Thymus (tissue), 11 donors: ENCODE measurements around the gene EPHA6. TPM values are rescaled to one million over a fixed set of nuclear protein-coding genes. Genes with fewer than 3 reads are reported as not detected.

Experiments used
- DNase-seq, 9 donors: peaks; one replicate each; pipeline ENCODE4 v3.0.0-alpha.2; 2013; ENCODE audit warnings: low spot score in 9 of 9, low read depth in 6 of 9, missing footprints in 1 of 9
- H3K27ac ChIP-seq, 2 donors: one replicate each; pipeline ENCODE4 v1.5.1; 2013; ENCODE audit warnings: control low read depth in 1 of 2, low read depth in 1 of 2, low read length in 1 of 2, mild to moderate bottlenecking in 1 of 2, moderate library complexity in 1 of 2
- H3K27me3 ChIP-seq, 2 donors: one replicate each; pipeline ENCODE4 v1.5.1; 2013; ENCODE audit warnings: low read length in 1 of 2; ENCODE audit not compliant: control insufficient read depth in 2 of 2, insufficient read depth in 1 of 2
- H3K36me3 ChIP-seq, 2 donors: one replicate each; pipeline ENCODE4 v1.5.1; 2013; ENCODE audit warnings: low read length in 1 of 2, mild to moderate bottlenecking in 1 of 2, moderate library complexity in 1 of 2; ENCODE audit not compliant: control insufficient read depth in 2 of 2, insufficient read depth in 2 of 2
- H3K4me1 ChIP-seq, 2 donors: one replicate each; pipeline ENCODE4 v1.5.1; 2013; ENCODE audit warnings: low read length in 2 of 2; ENCODE audit not compliant: control insufficient read depth in 2 of 2, insufficient read depth in 2 of 2
- H3K4me3 ChIP-seq, 2 donors: one replicate each; pipeline ENCODE4 v1.5.1; 2013; ENCODE audit warnings: low read length in 2 of 2, control low read depth in 1 of 2, mild to moderate bottlenecking in 1 of 2
- H3K9me3 ChIP-seq, 2 donors: one replicate each; pipeline ENCODE4 v1.5.1; 2013; ENCODE audit warnings: low read length in 1 of 2, mild to moderate bottlenecking in 1 of 2; ENCODE audit not compliant: control insufficient read depth in 2 of 2, insufficient read depth in 1 of 2
- WGBS: extraction: QIAGEN DNeasy Blood & Tissue Kit; methylation state at CpG from one replicate; pipeline ENCODE4 v1.1.7; 2013; 5-methylcytosine and 5-hydroxymethylcytosine counted together
- polyA plus RNA-seq: library from polyadenylated mRNA; stranded (reverse); fragments of 200-250 nt; gene quantifications from one replicate; pipeline ENCODE4 v1.2.3, GENCODE V29; 2013
- total RNA-seq: library from RNA; stranded (reverse); fragments of 120-200 nt; gene quantifications from one replicate; pipeline ENCODE4 v1.2.4, GENCODE V29; 2013
- donor health status: healthy.

Gene EPHA6
- total and polyA plus RNA-seq, 2 donors = 0.09 to 1.3 TPM

DNA sequence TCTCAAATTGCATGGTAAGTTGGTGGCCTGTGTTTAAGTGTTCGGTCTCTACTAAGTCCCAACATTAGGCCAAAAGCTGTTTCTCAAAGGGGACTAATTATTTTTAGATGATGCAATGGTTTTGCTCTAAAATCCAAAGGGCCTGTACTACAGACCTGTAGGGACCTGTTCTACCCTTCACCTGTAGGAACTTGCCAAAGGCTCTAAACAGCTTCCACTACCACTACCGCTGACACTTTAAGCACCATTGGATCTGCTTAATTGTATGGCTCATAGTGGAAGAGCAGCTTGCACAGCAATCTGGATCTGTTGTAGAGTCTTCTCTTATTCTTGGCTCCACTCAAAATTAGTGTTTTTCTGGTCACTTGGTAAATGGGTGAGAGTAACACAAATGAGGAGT is 346.8 kb downstream of the EPHA6 start:
- WGBS = 73% methylated on average over 2 of the region's 2 CpGs
- Histone ChIP-seq H3K27me3 (no peaks in the 10 kb centered on the region), H3K27ac (no peak overlapping the region), H3K4me3 (no peak overlapping the region), H3K36me3 (no peaks in the 10 kb centered on the region), H3K9me3 (no peaks in the 10 kb centered on the region), H3K4me1 (no peaks in the 10 kb centered on the region)
- DNase-seq = no peak

DNA sequence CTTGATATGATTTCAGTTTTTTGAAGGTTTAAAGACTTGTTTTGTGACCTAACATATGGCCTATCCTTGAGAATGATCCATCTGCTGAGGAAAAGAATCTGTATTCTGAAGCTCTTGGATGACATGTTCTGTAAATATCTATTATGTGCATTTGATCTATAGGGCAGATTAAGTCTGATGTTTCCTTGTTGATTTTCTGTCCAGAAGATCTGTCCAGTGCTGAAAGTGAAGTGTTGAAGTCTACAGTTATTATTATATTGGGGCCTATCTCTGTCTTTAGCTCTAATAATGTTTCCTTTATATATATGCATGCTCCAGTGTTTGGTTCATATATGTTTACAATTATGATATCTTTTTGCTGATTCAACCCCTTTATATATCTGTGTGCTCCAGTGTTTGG is 362.8 kb downstream of the EPHA6 start:
- Histone ChIP-seq H3K36me3 (no peaks in the 10 kb centered on the region), H3K27me3 (no peaks in the 10 kb centered on the region), H3K4me1 (no peaks in the 10 kb centered on the region), H3K4me3 (no peak overlapping the region), H3K9me3 (peaks cover 0 to 2% of the 10 kb centered on the region in 2 donors), H3K27ac (no peak overlapping the region)
- no peak for DNase-seq

DNA sequence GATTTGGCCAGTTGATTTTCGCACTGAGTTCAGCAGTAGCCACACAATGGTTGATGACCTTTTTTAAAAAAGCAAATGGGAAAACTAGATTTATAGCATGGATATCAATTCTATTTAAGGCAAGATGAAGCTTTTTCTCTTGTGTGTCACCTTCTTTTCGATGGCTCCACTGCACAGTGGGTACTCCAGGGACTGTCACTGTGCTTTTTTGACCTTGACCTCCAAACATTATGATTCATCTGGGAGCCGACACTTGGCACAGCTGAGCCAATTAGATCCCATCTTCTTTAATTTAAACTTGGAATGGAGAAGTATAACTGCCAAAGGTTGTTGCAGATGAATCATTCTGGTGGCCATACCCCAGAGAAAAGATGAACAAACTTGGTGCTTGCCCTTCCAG is 367.3 kb downstream of the EPHA6 start:
- Histone ChIP-seq H3K4me3 (no peak overlapping the region), H3K9me3 (peaks cover 0 to 2% of the 10 kb centered on the region in 2 donors), H3K27ac (no peak overlapping the region), H3K27me3 (no peaks in the 10 kb centered on the region), H3K4me1 (no peaks in the 10 kb centered on the region), H3K36me3 (no peaks in the 10 kb centered on the region)
- no peak for DNase-seq
- 89% methylated on average over 3 of the region's 3 CpGs for WGBS

DNA sequence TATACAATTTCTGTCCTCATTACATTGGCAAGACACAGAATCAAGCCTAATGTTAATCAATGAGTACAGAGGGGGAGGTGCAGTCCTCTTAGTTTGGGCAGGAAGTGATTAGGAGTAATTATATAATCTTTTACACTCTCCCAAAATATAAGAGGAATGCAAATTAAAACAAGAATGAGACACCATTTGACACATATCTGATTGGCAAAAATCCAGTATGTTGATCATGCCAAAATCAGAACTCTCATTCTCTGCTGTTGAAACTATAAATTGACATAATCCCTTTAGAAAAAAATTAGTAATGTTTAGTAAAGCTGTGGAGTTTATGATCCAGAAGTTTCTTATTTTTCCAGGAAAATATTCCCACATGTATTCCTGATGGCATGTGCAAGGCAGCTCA is 373.4 kb downstream of the EPHA6 start:
- peaks cover 0 to 2% of the 10 kb centered on the region in 2 donors for H3K9me3 ChIP-seq
- no peak for DNase-seq
- H3K4me1 ChIP-seq = no peaks in the 10 kb centered on the region
- H3K27me3 ChIP-seq = no peaks in the 10 kb centered on the region
- no peaks in the 10 kb centered on the region for H3K36me3 ChIP-seq
- no peak overlapping the region for H3K4me3 ChIP-seq
- H3K27ac ChIP-seq = no peak overlapping the region

DNA sequence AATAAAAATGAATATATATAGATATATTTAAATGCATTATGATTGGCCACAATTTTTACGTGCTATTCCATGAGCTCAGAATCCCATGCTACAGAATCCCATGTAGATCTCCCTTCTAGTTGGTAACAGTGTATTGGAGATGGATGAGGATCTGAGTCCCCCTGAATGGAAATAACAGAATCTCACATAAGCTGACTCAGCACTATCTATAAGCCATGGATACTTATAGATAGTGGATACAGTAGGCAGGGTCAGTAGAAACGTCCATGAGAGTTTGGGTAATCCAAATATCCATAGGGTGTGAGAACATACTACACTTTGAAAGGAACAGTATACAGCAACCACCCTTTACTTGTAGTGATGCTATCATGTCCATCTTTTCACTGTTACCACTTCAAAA is 375.4 kb downstream of the EPHA6 start:
- Histone ChIP-seq H3K4me1 (no peaks in the 10 kb centered on the region), H3K27me3 (no peaks in the 10 kb centered on the region), H3K4me3 (no peak overlapping the region), H3K36me3 (no peaks in the 10 kb centered on the region), H3K27ac (no peak overlapping the region), H3K9me3 (peaks cover 0 to 2% of the 10 kb centered on the region in 2 donors)
- DNase-seq = no peak
- WGBS = 73% methylated on average over 2 of the region's 2 CpGs

DNA sequence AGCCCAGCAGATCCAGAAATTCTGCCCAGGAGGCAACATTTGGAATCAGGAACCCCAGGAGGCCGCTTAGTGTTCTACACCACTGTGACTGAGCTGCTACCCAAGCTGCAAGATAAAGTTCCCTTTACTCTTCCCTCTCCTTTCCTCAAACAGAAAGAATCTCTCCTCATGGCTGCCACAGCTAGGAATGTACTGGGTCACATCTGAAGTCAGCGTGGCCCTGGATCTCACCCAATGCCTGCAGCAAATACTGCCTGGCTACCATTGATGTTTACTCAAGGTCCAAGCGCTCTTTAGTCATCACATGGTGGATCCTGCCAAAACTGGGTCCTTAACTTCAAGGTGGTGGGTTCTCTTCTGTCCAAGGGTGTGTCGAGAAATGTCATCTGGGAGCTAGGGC is 382.7 kb downstream of the EPHA6 start:
- Histone ChIP-seq H3K27me3 (no peaks in the 10 kb centered on the region), H3K9me3 (peaks cover 0 to 1% of the 10 kb centered on the region in 2 donors), H3K36me3 (no peaks in the 10 kb centered on the region), H3K27ac (no peak overlapping the region), H3K4me3 (no peak overlapping the region), H3K4me1 (no peaks in the 10 kb centered on the region)
- 81% methylated on average over 4 of the region's 4 CpGs for WGBS
- DNase-seq = no peak

DNA sequence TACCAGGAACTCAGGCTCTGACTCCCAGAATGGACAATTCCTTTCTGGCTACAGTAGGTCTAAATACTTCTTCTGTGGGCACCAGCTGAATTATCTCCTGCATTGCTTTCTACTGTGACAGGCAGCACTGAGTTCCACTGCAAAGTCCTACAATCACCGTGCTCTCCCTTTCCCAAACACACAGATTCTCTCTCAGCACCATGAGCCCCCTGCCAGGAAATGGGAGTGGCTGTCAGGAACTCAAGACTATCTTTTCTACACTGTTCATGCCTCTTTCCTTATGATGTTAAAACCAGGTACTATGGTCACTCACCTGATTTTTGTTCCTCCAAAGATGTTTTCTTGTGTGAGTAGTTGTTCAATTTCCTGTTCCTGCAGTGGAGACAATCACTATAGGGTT is 383.4 kb downstream of the EPHA6 start:
- Histone ChIP-seq H3K4me3 (no peak overlapping the region), H3K36me3 (no peaks in the 10 kb centered on the region), H3K9me3 (no peaks in the 10 kb centered on the region), H3K27me3 (no peaks in the 10 kb centered on the region), H3K27ac (no peak overlapping the region), H3K4me1 (no peaks in the 10 kb centered on the region)
- no peak for DNase-seq
- WGBS = 83% methylated on average over 1 of the region's 1 CpG

DNA sequence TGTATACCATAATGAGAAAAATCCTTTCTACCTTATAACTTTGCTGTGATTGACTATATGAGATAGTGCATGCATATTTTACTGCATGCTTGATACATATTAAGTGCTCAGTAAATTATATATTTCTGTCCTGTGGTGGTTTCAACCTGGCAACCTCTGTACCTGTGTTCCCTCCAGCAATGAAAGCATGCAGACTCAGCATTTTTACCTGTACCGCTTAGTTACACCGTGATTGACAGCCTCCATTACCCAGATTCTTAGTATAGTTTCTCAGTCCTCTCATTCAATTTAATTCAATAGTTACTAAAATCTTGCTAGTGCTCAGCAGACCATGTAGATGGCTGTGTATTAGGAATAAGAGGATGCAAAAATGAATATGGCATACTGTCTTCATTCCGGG is 386.0 kb downstream of the EPHA6 start:
- no peaks in the 10 kb centered on the region for H3K9me3 ChIP-seq

DNA sequence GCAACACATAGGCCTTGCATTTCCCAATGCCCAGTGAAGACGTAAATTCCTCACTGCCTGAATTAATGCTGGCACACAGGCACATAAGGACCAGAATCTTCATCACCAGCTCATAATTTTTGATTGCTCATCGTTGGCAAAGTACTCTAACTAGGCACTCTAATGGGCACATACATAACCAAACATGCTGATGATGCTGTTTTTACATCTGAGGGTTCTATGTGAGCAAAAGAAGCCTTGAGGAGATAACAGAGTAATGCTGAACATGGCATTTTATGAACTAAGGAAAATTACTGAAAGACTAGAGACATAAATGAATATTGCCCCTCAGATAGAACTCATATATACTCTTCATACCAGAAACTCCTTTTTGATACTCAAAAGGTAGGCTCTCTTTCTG is 387.4 kb downstream of the EPHA6 start:
- Histone ChIP-seq H3K4me3 (no peak overlapping the region), H3K27me3 (no peaks in the 10 kb centered on the region), H3K4me1 (no peaks in the 10 kb centered on the region), H3K27ac (no peak overlapping the region), H3K9me3 (no peaks in the 10 kb centered on the region), H3K36me3 (no peaks in the 10 kb centered on the region)
- 91% methylated on average over 2 of the region's 2 CpGs for WGBS
- no peak for DNase-seq

More for the DNA sequence above, 386.0 kb downstream of the EPHA6 start:
- H3K36me3 ChIP-seq = no peaks in the 10 kb centered on the region
- 93% methylated on average over 3 of the region's 3 CpGs for WGBS
- H3K27me3 ChIP-seq = no peaks in the 10 kb centered on the region
- DNase-seq = no peak
- no peaks in the 10 kb centered on the region for H3K4me1 ChIP-seq
- H3K27ac ChIP-seq = no peak overlapping the region
- H3K4me3 ChIP-seq = no peak overlapping the region

DNA sequence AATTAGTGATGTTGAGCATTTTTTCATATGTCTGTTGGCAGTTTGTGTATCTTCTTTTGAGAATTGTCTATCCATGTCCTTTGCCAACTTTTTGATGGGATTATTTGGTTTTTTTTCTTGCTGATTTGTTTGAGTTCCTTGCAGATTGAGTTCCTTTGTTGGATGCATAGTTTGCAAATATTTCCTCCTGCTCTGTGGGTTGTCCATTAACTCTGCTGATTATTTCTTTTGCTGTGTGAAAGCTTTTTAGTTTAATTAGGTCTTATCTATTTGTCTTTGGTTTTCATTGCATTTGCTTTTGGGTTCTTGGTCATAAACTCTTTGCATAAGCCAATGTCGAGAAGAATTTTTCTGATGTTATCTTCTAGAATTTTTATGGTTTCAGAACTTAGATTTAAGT is 414.6 kb downstream of the EPHA6 start:
- Histone ChIP-seq H3K36me3 (no peaks in the 10 kb centered on the region), H3K4me1 (no peaks in the 10 kb centered on the region), H3K27ac (no peak overlapping the region), H3K27me3 (no peaks in the 10 kb centered on the region), H3K9me3 (no peaks in the 10 kb centered on the region), H3K4me3 (no peak overlapping the region)
- DNase-seq = no peak
- WGBS = 91% methylated on average over 1 of the region's 1 CpG
